ENCODE results near the gene PHF11. TPM values are rescaled to one million over a fixed set of nuclear protein-coding genes. Genes with fewer than 3 reads are reported as not detected.
"Not testable (repeated sequence)": the region's sequence is repeated elsewhere in the genome, so short reads cannot be mapped to it uniquely, and the experiment has no call there.

The PHF11 gene
- total RNA-seq, 1 donor from 2014 or later = 17.6 TPM

GRCh38 chr13:49538404-49538803 lies 42.7 kb downstream of the PHF11 start:
- ATAC-seq (ENCODE audit: poor library complexity) = no peak
- DNase-seq = no peak
- intact Hi-C loops (cut with DNase I) = no loop called here

GRCh38 chr13:49539313-49539712 lies 43.6 kb downstream of the PHF11 start:
- DNase-seq = no peak

DNA sequence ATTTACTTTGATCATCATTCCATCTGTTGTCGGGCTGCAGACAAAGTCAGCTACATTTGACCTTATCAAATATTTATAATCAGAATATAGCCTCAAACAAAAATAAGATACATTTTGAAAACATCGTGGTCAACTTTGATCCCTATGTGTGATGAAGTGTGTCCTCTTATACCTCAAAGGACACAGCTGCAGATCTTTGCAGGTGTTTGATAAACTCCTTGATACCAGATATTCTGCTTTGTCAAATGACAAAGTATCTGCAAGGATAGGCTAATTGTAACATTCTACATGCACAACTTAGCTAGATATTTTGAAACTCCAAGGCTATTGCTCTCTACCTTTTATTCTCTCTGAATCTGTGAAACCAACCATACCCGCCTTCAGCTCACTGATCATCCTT lies 44.0 kb downstream of the PHF11 start:
- intact Hi-C loops (cut with DNase I) = no loop called here
- DNase-seq = no peak
- ATAC-seq (ENCODE audit: poor library complexity) = no peak

More at GRCh38 chr13:49539313-49539712, 43.6 kb downstream of the PHF11 start:
- intact Hi-C loops (cut with DNase I) = no loop called here
- no peak for ATAC-seq (ENCODE audit: poor library complexity)

DNA sequence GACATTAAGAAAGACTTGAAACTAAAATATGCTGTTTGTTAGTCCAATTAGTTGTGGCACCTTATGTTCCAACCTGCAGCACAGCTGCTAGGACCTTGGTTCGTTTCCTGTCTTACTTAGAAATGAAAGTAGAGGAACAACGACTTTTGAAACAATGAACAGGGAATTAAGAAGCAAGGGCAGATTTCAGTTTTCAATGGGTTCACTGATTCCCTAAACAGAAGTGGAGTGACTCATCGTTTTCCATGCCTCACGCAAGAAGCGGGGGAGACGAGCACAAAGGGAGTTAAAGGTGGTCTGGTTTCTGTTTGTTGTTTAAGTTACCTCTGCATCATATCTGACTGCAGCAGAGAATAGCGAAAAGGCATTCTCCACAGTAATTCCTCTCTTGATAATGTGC lies 44.8 kb downstream of the PHF11 start:
- DNase-seq (no peak), ATAC-seq (ENCODE audit: poor library complexity) (no peak)
- intact Hi-C loops (cut with DNase I) = no loop called here

DNA sequence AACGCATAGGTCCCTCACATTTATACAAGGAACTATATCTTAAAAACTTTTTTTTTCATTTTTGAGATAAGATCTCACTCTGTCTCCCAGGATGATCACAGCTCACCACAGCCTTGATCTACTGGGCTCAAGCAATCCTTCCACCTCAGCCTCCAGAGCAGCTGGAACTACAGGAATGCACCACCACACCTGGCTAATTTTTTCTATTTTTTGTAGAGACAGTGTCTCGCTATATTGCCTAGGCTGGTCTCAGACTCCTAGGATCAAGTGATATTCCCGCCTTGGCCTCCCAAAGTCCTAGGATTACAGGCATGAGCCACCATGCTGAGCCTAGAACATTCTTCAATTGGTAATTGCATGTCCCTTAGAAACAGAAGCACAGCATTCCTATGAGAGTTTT lies 47.9 kb downstream of the PHF11 start:
- intact Hi-C loops (cut with DNase I) = no loop called here
- ATAC-seq (ENCODE audit: poor library complexity) (no peak), DNase-seq (no peak)

DNA sequence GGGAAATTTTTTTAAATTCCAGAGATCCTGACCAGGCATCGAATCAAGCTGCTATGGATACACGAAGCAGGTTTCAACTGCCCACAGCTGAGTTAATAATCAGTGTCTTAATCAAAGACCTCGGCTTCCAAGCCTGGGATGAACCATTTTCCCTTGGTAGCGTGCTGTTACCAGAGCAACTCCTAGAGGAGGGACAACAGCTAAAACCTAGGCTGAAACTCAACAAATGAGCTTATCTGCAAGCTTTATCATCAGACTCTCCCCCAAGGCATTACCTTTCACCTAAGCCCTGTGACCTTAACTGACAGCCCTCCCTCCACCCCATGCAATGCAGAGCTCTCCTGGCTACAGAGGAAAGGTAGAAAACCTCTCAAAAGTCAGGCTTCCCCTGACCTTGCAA lies 49.9 kb downstream of the PHF11 start:
- ATAC-seq (ENCODE audit: poor library complexity) (no peak), DNase-seq (no peak)
- intact Hi-C loops (cut with DNase I) = no loop called here

GRCh38 chr13:49546561-49546960 lies 50.8 kb downstream of the PHF11 start:
- ATAC-seq (ENCODE audit: poor library complexity) = no peak
- intact Hi-C loops (cut with DNase I) = no loop called here
- no peak for DNase-seq

GRCh38 chr13:49549289-49549688 lies 53.5 kb downstream of the PHF11 start:
- no peak for ATAC-seq (ENCODE audit: poor library complexity)

DNA sequence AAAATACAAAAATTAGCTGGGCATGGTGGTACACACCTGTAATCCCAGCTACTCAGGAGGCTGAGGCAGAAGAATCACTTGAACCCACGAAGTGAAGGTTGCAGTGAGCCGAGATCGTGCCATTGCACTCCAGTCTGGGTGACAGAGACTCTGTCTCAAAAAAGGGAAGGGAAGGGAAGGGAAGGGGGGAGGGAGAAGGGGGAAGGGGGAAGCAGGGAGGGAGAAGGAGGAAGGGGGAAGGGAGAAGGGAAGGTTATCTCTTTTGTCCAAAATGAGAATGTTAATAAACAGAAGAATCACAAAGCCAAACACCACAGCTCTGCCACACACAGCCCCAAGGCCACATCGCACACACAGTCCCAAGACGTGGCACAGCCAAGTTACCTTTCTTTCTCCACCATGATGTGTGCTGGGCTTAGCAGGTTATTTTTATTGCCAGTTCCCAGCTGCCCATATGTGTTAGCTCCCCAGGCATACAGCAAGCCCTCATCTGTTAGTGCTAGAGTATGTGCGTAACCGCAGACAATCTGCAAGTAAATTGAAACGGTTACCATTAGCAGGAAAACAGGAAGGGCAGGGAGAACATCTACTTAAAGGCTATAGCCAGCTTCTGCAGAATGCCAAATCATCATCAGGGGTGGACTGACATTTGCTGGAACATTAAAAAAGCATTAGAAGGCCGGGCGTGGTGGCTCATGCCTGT lies 55.3 kb downstream of the PHF11 start:
- no peak for DNase-seq
- intact Hi-C loops (cut with DNase I) = no loop called here
- ATAC-seq (ENCODE audit: poor library complexity) = peak; percentile 43

More at GRCh38 chr13:49549289-49549688, 53.5 kb downstream of the PHF11 start:
- intact Hi-C loops (cut with DNase I) = no loop called here
- no peak for DNase-seq

- ATAC-seq (ENCODE audit: poor library complexity) = no peak
- intact Hi-C loops (cut with DNase I) = no loop called here
Measured at GRCh38 chr13:49553888-49554287, 58.1 kb downstream of the PHF11 start.

DNA sequence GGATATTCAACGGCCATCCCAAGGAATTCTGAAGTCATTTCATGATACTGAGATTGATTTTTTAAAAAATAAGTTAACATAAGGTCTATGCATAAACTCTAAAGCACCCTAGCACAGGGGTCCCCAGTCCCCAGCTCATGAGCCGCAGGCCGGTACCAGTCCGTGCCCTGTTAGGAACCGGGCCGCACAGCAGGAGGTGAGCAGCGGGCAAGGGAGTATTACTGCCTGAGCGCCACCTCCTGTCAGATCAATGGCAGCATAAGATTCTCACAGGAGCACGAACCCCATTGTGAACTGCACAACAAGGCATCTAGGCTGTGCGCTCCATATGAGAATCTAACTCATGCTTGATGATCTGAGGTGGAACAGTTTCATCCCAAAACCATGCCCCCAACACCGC lies 58.6 kb downstream of the PHF11 start:
- intact Hi-C loops (cut with DNase I) = no loop called here
- no peak for ATAC-seq (ENCODE audit: poor library complexity)
- DNase-seq = no peak

More at GRCh38 chr13:49553888-49554287, 58.1 kb downstream of the PHF11 start:
- no peak for DNase-seq

- intact Hi-C loops (cut with DNase I) = no loop called here
- no peak for ATAC-seq (ENCODE audit: poor library complexity)
- DNase-seq = no peak
Measured at GRCh38 chr13:49559006-49559405, 63.3 kb downstream of the PHF11 start.

DNA sequence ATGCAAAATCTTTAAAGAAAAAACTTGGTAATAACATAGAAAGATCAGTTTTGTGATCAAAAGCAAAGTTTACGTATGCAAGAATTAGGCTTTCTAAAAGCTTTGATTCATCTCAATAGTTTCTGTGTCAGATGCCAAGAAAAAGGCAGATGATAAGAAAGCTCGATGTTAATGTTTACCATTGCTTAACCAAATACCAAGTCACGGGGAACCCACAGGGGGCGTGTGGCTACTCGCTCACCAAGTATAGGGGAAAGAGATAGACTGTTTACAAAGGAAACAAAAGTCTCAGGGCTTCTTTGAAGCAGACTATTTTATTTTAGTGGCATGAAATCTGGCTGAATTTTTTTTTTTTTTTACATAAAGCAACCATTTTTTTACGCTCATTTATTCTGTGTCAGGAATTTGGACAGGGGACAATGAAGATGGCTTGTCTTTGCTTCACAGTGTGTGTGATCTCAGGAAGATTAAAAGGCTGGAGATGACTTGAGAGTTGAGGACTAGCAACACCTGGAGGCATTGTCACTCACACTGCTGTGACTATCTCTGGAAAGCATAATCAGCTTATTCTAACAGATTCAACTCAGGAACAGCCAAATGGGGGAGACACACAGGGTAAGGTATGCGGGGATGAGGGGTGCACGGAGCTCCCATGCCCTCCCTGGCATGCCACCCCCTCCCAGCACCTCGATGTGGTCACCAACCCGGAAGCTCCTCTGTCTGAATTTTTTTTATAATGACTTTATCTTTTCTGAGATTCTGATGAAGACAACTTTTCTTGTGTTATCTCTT lies 64.7 kb downstream of the PHF11 start:
- peak; percentile 60 for ATAC-seq (ENCODE audit: poor library complexity)
- intact Hi-C loops (cut with DNase I) = no loop called here
- no peak for DNase-seq

DNA sequence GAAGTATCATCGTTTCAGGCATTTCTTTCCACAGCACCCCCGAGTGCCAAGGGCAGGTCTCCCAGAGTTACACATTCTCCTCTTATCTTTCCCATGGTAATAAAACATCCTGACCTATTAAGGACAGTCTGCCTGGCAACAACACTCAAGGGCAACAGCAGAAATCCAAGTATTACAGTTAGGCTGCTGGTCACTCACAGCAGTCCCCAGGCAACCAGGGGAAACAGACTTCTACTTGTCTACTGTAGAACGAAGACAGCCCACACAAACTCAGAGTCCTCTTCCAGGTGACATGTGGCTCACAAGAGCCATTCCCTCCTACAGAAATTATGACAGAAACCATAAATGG lies 65.3 kb downstream of the PHF11 start:
- peak; percentile 94 for ATAC-seq (ENCODE audit: poor library complexity)
- intact Hi-C loops (cut with DNase I) = no loop called here
- DNase-seq = no peak

GRCh38 chr13:49563516-49563915 lies 67.8 kb downstream of the PHF11 start:
- no peak for DNase-seq
- intact Hi-C loops (cut with DNase I) = no loop called here
- ATAC-seq (ENCODE audit: poor library complexity) = no peak

GRCh38 chr13:49565461-49565860 lies 69.7 kb downstream of the PHF11 start:
- intact Hi-C loops (cut with DNase I); ATAC-seq (ENCODE audit: poor library complexity); DNase-seq: not testable (repeated sequence)

DNA sequence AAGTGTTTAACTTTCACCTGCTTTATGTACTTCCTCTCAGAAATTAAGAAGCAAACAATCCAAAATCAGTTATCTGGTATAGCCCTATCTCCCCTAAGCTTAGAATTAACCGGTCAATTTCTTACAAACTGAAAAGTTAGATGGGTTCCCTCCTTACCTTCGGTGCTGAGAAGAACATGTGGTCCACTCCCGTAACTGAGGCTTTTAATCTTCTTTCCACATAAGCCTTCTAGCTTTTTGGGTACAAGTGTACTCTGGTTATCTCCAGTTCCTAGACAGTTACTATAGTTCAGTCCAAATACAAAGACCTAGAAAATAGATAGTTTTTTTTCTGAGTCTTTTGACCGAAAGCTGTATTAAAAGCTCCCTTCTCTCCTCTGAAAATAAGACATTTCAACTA lies 70.7 kb downstream of the PHF11 start:
- no peak for DNase-seq
- ATAC-seq (ENCODE audit: poor library complexity) = no peak
- intact Hi-C loops (cut with DNase I) = no loop called here

DNA sequence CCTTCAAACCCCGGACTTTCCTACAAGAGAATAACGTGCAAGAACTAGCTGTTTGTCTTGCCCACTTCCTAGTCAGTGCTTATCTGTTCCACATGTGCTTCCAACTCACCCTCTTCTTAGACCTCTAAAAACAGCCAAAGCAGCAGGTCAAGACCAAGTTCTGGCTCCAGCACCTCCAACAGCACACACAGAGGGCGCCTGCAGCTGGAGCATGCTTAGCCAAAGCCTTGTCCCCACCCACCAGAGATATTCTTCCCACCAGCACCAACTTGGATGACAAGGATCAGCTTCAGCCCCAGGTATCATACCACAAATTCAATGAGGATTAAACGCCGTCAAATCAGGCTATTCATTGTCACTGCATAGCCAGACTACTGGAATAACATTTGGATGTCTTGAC lies 71.7 kb downstream of the PHF11 start:
- no peak for DNase-seq
- ATAC-seq (ENCODE audit: poor library complexity) = peak; percentile 44
- intact Hi-C loops (cut with DNase I) = no loop called here

DNA sequence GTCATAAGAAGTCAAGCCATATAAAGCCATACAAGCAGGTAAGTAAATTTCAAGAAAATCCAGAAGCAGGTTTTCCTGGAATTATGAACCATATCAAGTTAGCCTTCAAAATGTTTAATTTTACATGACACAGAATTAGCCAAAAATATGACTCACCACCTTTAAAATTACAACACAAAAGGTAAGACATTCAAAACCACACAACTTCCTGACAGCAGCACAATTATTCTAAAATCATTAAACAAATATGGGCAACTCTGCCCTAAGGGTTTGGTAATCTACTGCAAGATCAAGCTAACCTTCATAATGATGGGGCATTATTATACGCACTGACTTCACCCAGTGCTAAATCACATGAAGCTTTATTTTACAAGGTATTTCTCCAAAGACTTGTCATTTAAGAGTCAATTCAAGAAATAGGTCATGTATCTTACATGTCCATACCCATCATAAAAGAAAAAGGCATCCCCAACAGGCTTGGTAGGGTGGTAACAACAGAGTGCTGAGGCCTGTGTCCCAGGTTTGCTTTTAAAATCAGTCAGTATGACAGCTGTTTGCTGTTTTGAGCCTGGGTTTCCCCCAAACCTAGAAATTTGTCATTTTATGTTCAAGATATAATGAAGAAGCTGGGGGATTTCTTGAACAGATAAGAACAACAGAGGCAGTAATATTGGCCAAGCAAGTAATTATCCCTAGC lies 74.4 kb downstream of the PHF11 start:
- intact Hi-C loops (cut with DNase I) = no loop called here
- no peak for ATAC-seq (ENCODE audit: poor library complexity)
- DNase-seq = no peak

Data from Right ventricle myocardium superior (tissue), 1 donor.